ENCODE measurements around the gene ITGB2.

Gene ITGB2

GRCh38 chr21:44887807-44888580, 32.7 kb downstream of the ITGB2 start:
- H3K4me3 ChIP-seq (ENCODE audit: severe bottlenecking) = no peak overlapping the region
- no peak for TF ChIP-seq CTCF (IDR thresholded peaks at IDR 0.05; ENCODE audit: poor library complexity, severe bottlenecking)
- DNase-seq (ENCODE audit: low spot score) (peak; percentile 69), ATAC-seq (ENCODE audit: low read depth) (no peak)
- no peaks in the 10 kb centered on the region for H3K9me3 ChIP-seq (ENCODE audit: severe bottlenecking)
- peaks cover 4% of the 10 kb centered on the region for H3K4me1 ChIP-seq (ENCODE audit: insufficient read depth, poor library complexity, severe bottlenecking)
- H3K27ac ChIP-seq (ENCODE audit: poor library complexity, severe bottlenecking) = no peak overlapping the region
- H3K27me3 ChIP-seq (ENCODE audit: insufficient read depth, poor library complexity, severe bottlenecking) = peaks cover 2% of the 10 kb centered on the region
- no peaks in the 10 kb centered on the region for H3K36me3 ChIP-seq (ENCODE audit: low read depth)

- Histone ChIP-seq H3K4me3 (ENCODE audit: severe bottlenecking) (no peak overlapping the region), H3K27me3 (ENCODE audit: insufficient read depth, poor library complexity, severe bottlenecking) (peaks cover 2% of the 10 kb centered on the region), H3K4me1 (ENCODE audit: insufficient read depth, poor library complexity, severe bottlenecking) (peaks cover 10% of the 10 kb centered on the region), H3K27ac (ENCODE audit: poor library complexity, severe bottlenecking) (no peak overlapping the region), H3K9me3 (ENCODE audit: severe bottlenecking) (no peaks in the 10 kb centered on the region), H3K36me3 (ENCODE audit: low read depth) (no peaks in the 10 kb centered on the region)
- no peak for ATAC-seq (ENCODE audit: low read depth)
- no peak for TF ChIP-seq CTCF (IDR thresholded peaks at IDR 0.05; ENCODE audit: poor library complexity, severe bottlenecking)
- DNase-seq (ENCODE audit: low spot score) = no peak
Measured at GRCh38 chr21:44887126-44887806, 33.4 kb downstream of the ITGB2 start.

- H3K27me3 ChIP-seq (ENCODE audit: insufficient read depth, poor library complexity, severe bottlenecking) = peaks cover 2% of the 10 kb centered on the region
- no peaks in the 10 kb centered on the region for H3K36me3 ChIP-seq (ENCODE audit: low read depth)
- TF ChIP-seq CTCF (IDR thresholded peaks at IDR 0.05; ENCODE audit: poor library complexity, severe bottlenecking) = no peak
- no peaks in the 10 kb centered on the region for H3K9me3 ChIP-seq (ENCODE audit: severe bottlenecking)
- DNase-seq (ENCODE audit: low spot score) = no peak
- no peak overlapping the region for H3K4me3 ChIP-seq (ENCODE audit: severe bottlenecking)
- no peak overlapping the region for H3K27ac ChIP-seq (ENCODE audit: poor library complexity, severe bottlenecking)
- peaks cover 19% of the 10 kb centered on the region for H3K4me1 ChIP-seq (ENCODE audit: insufficient read depth, poor library complexity, severe bottlenecking)
- ATAC-seq (ENCODE audit: low read depth) = no peak
Measured at GRCh38 chr21:44886113-44887075, 34.3 kb downstream of the ITGB2 start.

GRCh38 chr21:44885615-44886014, 35.1 kb downstream of the ITGB2 start:
- Histone ChIP-seq H3K27me3 (ENCODE audit: insufficient read depth, poor library complexity, severe bottlenecking) (peaks cover 2% of the 10 kb centered on the region), H3K4me3 (ENCODE audit: severe bottlenecking) (no peak overlapping the region), H3K36me3 (ENCODE audit: low read depth) (no peaks in the 10 kb centered on the region), H3K27ac (ENCODE audit: poor library complexity, severe bottlenecking) (no peak overlapping the region), H3K4me1 (ENCODE audit: insufficient read depth, poor library complexity, severe bottlenecking) (peaks cover 27% of the 10 kb centered on the region), H3K9me3 (ENCODE audit: severe bottlenecking) (no peaks in the 10 kb centered on the region)
- ATAC-seq (ENCODE audit: low read depth) (no peak), DNase-seq (ENCODE audit: low spot score) (no peak)
- no peak for TF ChIP-seq CTCF (IDR thresholded peaks at IDR 0.05; ENCODE audit: poor library complexity, severe bottlenecking)

Data from RWPE2 (cell line).